ENCODE data around the gene STK33.

The STK33 gene

GRCh38 chr11:8361664-8362210 lies 232.3 kb downstream of the STK33 start:
- TF ChIP-seq CTCF (IDR thresholded peaks at IDR 0.05; ENCODE audit: low read depth, low read length) = no peak
- H3K4me3 ChIP-seq (replicated peaks in 1 of 2; ENCODE audit: low read depth in 2 of 2, low read length in 2 of 2) = no peak overlapping the region
- no peak for DNase-seq (ENCODE audit: low read depth in 2 of 2)

- no peak for DNase-seq (ENCODE audit: low read depth in 2 of 2)
- no peak for TF ChIP-seq CTCF (IDR thresholded peaks at IDR 0.05; ENCODE audit: low read depth, low read length)
- no peak overlapping the region for H3K4me3 ChIP-seq (replicated peaks in 1 of 2; ENCODE audit: low read depth in 2 of 2, low read length in 2 of 2)
These were observed 232.8 kb downstream of the STK33 start for GRCh38 chr11:8361206-8361605.

- TF ChIP-seq CTCF (IDR thresholded peaks at IDR 0.05; ENCODE audit: low read depth, low read length) = no peak
- no peak for DNase-seq (ENCODE audit: low read depth in 2 of 2)
- H3K4me3 ChIP-seq (replicated peaks in 1 of 2; ENCODE audit: low read depth in 2 of 2, low read length in 2 of 2) = no peak overlapping the region
These were observed 233.8 kb downstream of the STK33 start for GRCh38 chr11:8360086-8360828.

- H3K4me3 ChIP-seq (replicated peaks in 1 of 2; ENCODE audit: low read depth in 2 of 2, low read length in 2 of 2) = no peak overlapping the region
- no peak for DNase-seq (ENCODE audit: low read depth in 2 of 2)
- no peak for TF ChIP-seq CTCF (IDR thresholded peaks at IDR 0.05; ENCODE audit: low read depth, low read length)
These were observed 234.5 kb downstream of the STK33 start for GRCh38 chr11:8359521-8359920.

- TF ChIP-seq CTCF (IDR thresholded peaks at IDR 0.05; ENCODE audit: low read depth, low read length) = no peak
- H3K4me3 ChIP-seq (replicated peaks in 1 of 2; ENCODE audit: low read depth in 2 of 2, low read length in 2 of 2) = no peak overlapping the region
- no peak for DNase-seq (ENCODE audit: low read depth in 2 of 2)
These were observed 236.0 kb downstream of the STK33 start for GRCh38 chr11:8357891-8358566.

GRCh38 chr11:8357505-8357888 lies 236.5 kb downstream of the STK33 start:
- no peak overlapping the region for H3K4me3 ChIP-seq (replicated peaks in 1 of 2; ENCODE audit: low read depth in 2 of 2, low read length in 2 of 2)
- no peak for DNase-seq (ENCODE audit: low read depth in 2 of 2)
- no peak for TF ChIP-seq CTCF (IDR thresholded peaks at IDR 0.05; ENCODE audit: low read depth, low read length)
